Activated naive CD4-positive, alpha-beta T cell treated with anti-CD3 and anti-CD28 coated beads for 36 hours (primary cell): ENCODE measurements around the gene AOC3. TPM values are rescaled to one million over a fixed set of nuclear protein-coding genes. Genes with fewer than 3 reads are reported as not detected.
"Not testable (repeated sequence)": the region's sequence is repeated elsewhere in the genome, so short reads cannot be mapped to it uniquely, and the experiment has no call there.

Experiments
- CTCF ChIA-PET: fragments of 350-600 bp; sonication (Branson Sonifier 250); formaldehyde crosslinking; loops from one replicate; lab custom pipeline; 2021; ENCODE audit warnings: antibody characterized with exemption; lab: Charles Lee
- DNase-seq: peaks from one replicate; pipeline ENCODE4 v3.0.0-alpha.2; 2020
- H3K27ac Mint-ChIP-seq: one replicate; pipeline ENCODE4 v1.8.0; 2021; ENCODE audit warnings: mild to moderate bottlenecking, mixed read lengths
- H3K27me3 Mint-ChIP-seq: one replicate; pipeline ENCODE4 v1.8.0; 2021; ENCODE audit warnings: low read depth, mixed read lengths
- H3K36me3 Mint-ChIP-seq: one replicate; pipeline ENCODE4 v1.8.0; 2021; ENCODE audit warnings: low read depth, mixed read lengths
- H3K4me1 Mint-ChIP-seq: one replicate; pipeline ENCODE4 v1.8.0; 2021; ENCODE audit warnings: low read depth, mixed read lengths
- H3K4me3 Mint-ChIP-seq: one replicate; pipeline ENCODE4 v1.8.0; 2021; ENCODE audit warnings: mild to moderate bottlenecking, moderate library complexity, mixed read lengths
- H3K9me3 Mint-ChIP-seq: one replicate; pipeline ENCODE4 v1.8.0; 2021; ENCODE audit warnings: mixed read lengths
- intact Hi-C: fragments of 100-400 bp; cut with micrococcal nuclease; formaldehyde crosslinking; loops from one replicate; pipeline ENCODE4 v1.15.1; 2023
- total RNA-seq, 2 experiments: library from RNA; stranded (reverse); gene quantifications; one replicate each; pipeline ENCODE4 v1.2.3, GENCODE V29; 2021

Gene AOC3
- total RNA-seq, 2 experiments from 2014 or later: 1.4 to 2.6 TPM

GRCh38 chr17:42845918-42846593, 4.9 kb upstream of the AOC3 start:
- CTCF ChIA-PET: interaction anchor here (0.5 kb wide), 1 partner anchor 162 kb away, joined by 3 read pairs; no protein-coding TSS in a partner anchor
- DNase-seq: peak; percentile 66
- Mint-ChIP-seq H3K27me3 (no peaks in the 10 kb centered on the region), H3K36me3 (peaks cover 18% of the 10 kb centered on the region), H3K4me1 (peaks cover 13% of the 10 kb centered on the region), H3K27ac (peak overlapping the region; percentile 13), H3K4me3 (no peak overlapping the region), H3K9me3 (no peaks in the 10 kb centered on the region)
- intact Hi-C loops: no loop called here

DNA sequence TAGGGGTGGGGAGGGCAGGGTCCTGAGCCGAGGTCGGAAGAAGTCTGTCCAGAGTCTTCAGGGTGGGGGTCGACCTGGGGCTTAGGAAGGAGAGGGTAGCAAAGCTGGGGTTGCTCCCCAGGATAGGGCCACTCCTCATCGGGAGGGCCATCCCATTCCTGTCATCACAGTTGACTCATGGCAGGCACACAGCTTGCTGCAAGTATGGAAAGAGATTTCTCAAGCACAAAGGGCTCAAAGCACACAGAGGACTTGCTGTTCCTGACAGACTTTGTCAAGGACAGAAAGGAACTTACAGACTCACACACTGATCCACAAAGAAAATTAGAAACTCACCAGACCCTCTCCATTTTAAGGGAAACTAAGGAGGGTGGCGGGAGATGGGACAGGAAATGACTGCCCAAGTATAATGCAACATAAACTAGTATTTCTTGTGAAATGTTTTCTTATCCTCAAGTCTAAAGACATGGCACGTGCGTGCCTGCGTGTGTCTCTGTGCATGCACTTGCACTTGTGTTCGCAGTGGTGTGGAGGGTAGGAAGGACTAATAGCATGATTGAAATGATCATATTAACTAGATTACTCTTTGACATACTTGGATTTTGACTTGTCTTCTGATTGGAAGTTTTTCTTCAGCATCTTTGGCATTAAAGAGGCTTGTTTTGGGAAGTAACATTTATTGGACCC, 4.3 kb upstream of the AOC3 start:
- no peaks in the 10 kb centered on the region for H3K27me3 Mint-ChIP-seq
- H3K4me3 Mint-ChIP-seq: no peak overlapping the region
- peaks cover 15% of the 10 kb centered on the region for H3K36me3 Mint-ChIP-seq
- H3K4me1 Mint-ChIP-seq: peaks cover 13% of the 10 kb centered on the region
- CTCF ChIA-PET: no interaction called here
- no peak overlapping the region for H3K27ac Mint-ChIP-seq
- H3K9me3 Mint-ChIP-seq: no peaks in the 10 kb centered on the region
- no peak for DNase-seq
- intact Hi-C loops: no loop called here

- Mint-ChIP-seq H3K27ac (no peak overlapping the region), H3K9me3 (no peaks in the 10 kb centered on the region), H3K4me1 (peaks cover 13% of the 10 kb centered on the region), H3K4me3 (no peak overlapping the region), H3K36me3 (peaks cover 2% of the 10 kb centered on the region), H3K27me3 (no peaks in the 10 kb centered on the region)
- intact Hi-C loops: no loop called here
- CTCF ChIA-PET: interaction anchor here (0.5 to 1.0 kb wide), 4 partner anchors 23 to 90 kb away, joined by 3 read pairs; no protein-coding TSS in a partner anchor
- no peak for DNase-seq
Observed at GRCh38 chr17:42848093-42848492, 2.9 kb upstream of the AOC3 start.

DNA sequence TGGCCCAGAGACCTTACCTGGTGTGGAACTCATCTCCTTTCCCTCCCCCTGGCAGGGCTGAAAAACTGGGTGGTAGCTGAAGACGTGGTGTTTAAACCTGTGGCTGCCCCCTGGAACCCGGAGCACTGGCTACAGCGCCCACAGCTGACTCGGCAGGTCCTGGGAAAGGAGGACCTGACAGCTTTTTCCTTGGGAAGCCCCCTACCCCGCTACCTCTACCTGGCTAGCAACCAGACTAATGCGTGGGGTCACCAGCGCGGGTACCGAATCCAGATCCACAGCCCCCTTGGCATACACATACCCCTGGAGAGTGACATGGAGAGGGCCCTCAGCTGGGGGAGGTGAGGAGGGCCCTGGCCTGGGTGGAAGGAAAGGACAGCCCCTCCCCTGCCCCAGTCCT, 2.0 kb upstream of the AOC3 start:
- Mint-ChIP-seq H3K4me3 (no peak overlapping the region), H3K27me3 (no peaks in the 10 kb centered on the region), H3K27ac (no peak overlapping the region), H3K9me3 (no peaks in the 10 kb centered on the region), H3K36me3 (peaks cover 2% of the 10 kb centered on the region), H3K4me1 (peaks cover 13% of the 10 kb centered on the region)
- no peak for DNase-seq
- intact Hi-C loops: no loop called here
- CTCF ChIA-PET: no interaction called here

GRCh38 chr17:42849451-42850181, 1.4 kb upstream of the AOC3 start:
- H3K4me1 Mint-ChIP-seq: peaks cover 13% of the 10 kb centered on the region
- peak overlapping the region; percentile 30 for H3K27ac Mint-ChIP-seq
- H3K4me3 Mint-ChIP-seq: no peak overlapping the region
- CTCF ChIA-PET: no interaction called here
- H3K36me3 Mint-ChIP-seq: no peaks in the 10 kb centered on the region
- H3K9me3 Mint-ChIP-seq: no peaks in the 10 kb centered on the region
- H3K27me3 Mint-ChIP-seq: no peaks in the 10 kb centered on the region
- no peak for DNase-seq
- intact Hi-C loops: no loop called here

GRCh38 chr17:42851371-42852240, 607 bp downstream of the AOC3 start:
- H3K4me3 Mint-ChIP-seq, H3K27ac Mint-ChIP-seq, H3K36me3 Mint-ChIP-seq, H3K27me3 Mint-ChIP-seq, DNase-seq, H3K4me1 Mint-ChIP-seq, intact Hi-C loops, H3K9me3 Mint-ChIP-seq, CTCF ChIA-PET: not testable (repeated sequence)

DNA sequence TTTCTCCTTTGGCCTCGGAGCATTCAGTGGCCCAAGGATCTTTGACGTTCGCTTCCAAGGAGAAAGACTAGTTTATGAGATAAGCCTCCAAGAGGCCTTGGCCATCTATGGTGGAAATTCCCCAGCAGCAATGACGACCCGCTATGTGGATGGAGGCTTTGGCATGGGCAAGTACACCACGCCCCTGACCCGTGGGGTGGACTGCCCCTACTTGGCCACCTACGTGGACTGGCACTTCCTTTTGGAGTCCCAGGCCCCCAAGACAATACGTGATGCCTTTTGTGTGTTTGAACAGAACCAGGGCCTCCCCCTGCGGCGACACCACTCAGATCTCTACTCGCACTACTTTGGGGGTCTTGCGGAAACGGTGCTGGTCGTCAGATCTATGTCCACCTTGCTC, 1.4 kb downstream of the AOC3 start:
- CTCF ChIA-PET: interaction anchor here (0.6 kb wide), 1 partner anchor 86 kb away, joined by 4 read pairs; no protein-coding TSS in a partner anchor
- H3K4me3 Mint-ChIP-seq: no peak overlapping the region

DNA sequence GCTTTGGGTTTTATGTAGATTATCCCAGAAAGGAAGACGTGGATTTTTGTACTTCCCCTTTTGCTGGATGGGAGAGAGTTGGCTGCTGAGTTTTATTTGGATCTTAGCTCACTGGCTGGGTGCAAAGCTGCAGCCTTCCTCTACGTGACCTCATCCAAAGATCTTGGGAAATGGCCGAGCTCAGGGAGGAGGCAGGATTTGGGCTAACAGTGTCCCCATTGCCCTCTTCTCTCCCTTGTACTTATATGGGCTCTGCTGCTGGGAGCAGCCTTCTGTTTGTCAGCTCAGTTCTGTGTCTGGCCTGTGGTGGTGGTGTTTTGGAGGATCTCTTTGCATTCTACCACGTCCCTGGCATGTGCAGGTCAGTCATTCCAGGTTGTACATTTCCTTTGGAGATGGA, 2.0 kb downstream of the AOC3 start:
- CTCF ChIA-PET: interaction anchor here (0.6 kb wide), 1 partner anchor 85 kb away, joined by 4 read pairs; no protein-coding TSS in a partner anchor
- no peak overlapping the region for H3K4me3 Mint-ChIP-seq
- H3K27ac Mint-ChIP-seq: no peak overlapping the region
- DNase-seq: no peak
- peaks cover 1% of the 10 kb centered on the region for H3K36me3 Mint-ChIP-seq
- no peaks in the 10 kb centered on the region for H3K4me1 Mint-ChIP-seq
- intact Hi-C loops: no loop called here
- H3K9me3 Mint-ChIP-seq: no peaks in the 10 kb centered on the region
- H3K27me3 Mint-ChIP-seq: no peaks in the 10 kb centered on the region

More for the DNA sequence above, 1.4 kb downstream of the AOC3 start:
- H3K9me3 Mint-ChIP-seq: no peaks in the 10 kb centered on the region
- no peaks in the 10 kb centered on the region for H3K27me3 Mint-ChIP-seq
- no peak overlapping the region for H3K27ac Mint-ChIP-seq
- H3K36me3 Mint-ChIP-seq: peaks cover 1% of the 10 kb centered on the region
- DNase-seq: no peak
- intact Hi-C loops: no loop called here
- H3K4me1 Mint-ChIP-seq: no peaks in the 10 kb centered on the region

DNA sequence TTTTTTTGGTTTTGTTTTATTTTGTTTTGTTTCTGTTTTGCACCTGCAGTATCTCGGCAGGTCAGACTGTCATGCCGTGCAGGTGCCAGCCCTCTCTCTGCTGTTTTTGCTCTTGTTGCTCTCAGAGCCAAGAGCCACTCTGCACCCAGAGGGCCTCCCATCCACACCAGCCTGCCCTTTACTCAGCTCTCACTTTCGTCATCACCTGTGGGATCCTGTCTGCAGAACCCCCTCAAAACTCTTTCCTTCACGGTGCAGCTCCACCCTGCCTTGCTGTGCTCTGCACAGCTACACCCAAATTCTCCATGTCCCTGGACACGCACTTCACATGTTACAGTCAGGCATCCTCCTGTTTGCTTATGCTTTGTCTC, 2.6 kb downstream of the AOC3 start:
- CTCF ChIA-PET: no interaction called here

GRCh38 chr17:42853968-42854790, 3.2 kb downstream of the AOC3 start:
- Mint-ChIP-seq H3K4me1 (no peaks in the 10 kb centered on the region), H3K9me3 (no peaks in the 10 kb centered on the region), H3K36me3 (peaks cover 1% of the 10 kb centered on the region), H3K4me3 (no peak overlapping the region), H3K27ac (no peak overlapping the region), H3K27me3 (no peaks in the 10 kb centered on the region)
- intact Hi-C loops: no loop called here
- DNase-seq: no peak
- CTCF ChIA-PET: no interaction called here

More for the DNA sequence above, 2.6 kb downstream of the AOC3 start:
- no peaks in the 10 kb centered on the region for H3K27me3 Mint-ChIP-seq
- no peaks in the 10 kb centered on the region for H3K9me3 Mint-ChIP-seq
- no peaks in the 10 kb centered on the region for H3K4me1 Mint-ChIP-seq
- H3K36me3 Mint-ChIP-seq: peaks cover 1% of the 10 kb centered on the region
- intact Hi-C loops: no loop called here
- no peak for DNase-seq
- no peak overlapping the region for H3K27ac Mint-ChIP-seq
- no peak overlapping the region for H3K4me3 Mint-ChIP-seq

GRCh38 chr17:42855048-42855596, 4.1 kb downstream of the AOC3 start:
- no peaks in the 10 kb centered on the region for H3K27me3 Mint-ChIP-seq
- no peak overlapping the region for H3K27ac Mint-ChIP-seq
- CTCF ChIA-PET: no interaction called here
- DNase-seq: no peak
- peaks cover 1% of the 10 kb centered on the region for H3K36me3 Mint-ChIP-seq
- no peaks in the 10 kb centered on the region for H3K9me3 Mint-ChIP-seq
- no peaks in the 10 kb centered on the region for H3K4me1 Mint-ChIP-seq
- no peak overlapping the region for H3K4me3 Mint-ChIP-seq
- intact Hi-C loops: no loop called here
